Activated T-helper 17 cell treated with anti-CD3 and anti-CD28 coated beads, Interleukin-2, amount 50 U/mL, for 72 hours (primary cell): ENCODE measurements around the gene SLC2A3. TPM values are rescaled to one million over a fixed set of nuclear protein-coding genes. Genes with fewer than 3 reads are reported as not detected.
"Not testable (repeated sequence)": the region's sequence is repeated elsewhere in the genome, so short reads cannot be mapped to it uniquely, and the experiment has no call there.

Source experiments
- ATAC-seq: fragments of 150-1000 bp; cut with Tn5 transposase; replicated peaks from 2 replicates; pipeline ENCODE4 v1.10.0; 2021; ENCODE audit warnings: mild to moderate bottlenecking, moderate library complexity
- H3K27ac Mint-ChIP-seq: one replicate; pipeline ENCODE4 v1.8.0; 2022; ENCODE audit warnings: mixed read lengths
- H3K27me3 Mint-ChIP-seq: one replicate; pipeline ENCODE4 v1.8.0; 2022; ENCODE audit warnings: mixed read lengths
- H3K36me3 Mint-ChIP-seq: one replicate; pipeline ENCODE4 v1.8.0; 2022; ENCODE audit warnings: low read depth, mild to moderate bottlenecking, mixed read lengths
- H3K4me1 Mint-ChIP-seq: one replicate; pipeline ENCODE4 v1.8.0; 2022; ENCODE audit warnings: mixed read lengths
- H3K4me3 Mint-ChIP-seq: one replicate; pipeline ENCODE4 v1.8.0; 2022; ENCODE audit warnings: mild to moderate bottlenecking, mixed read lengths
- H3K9me3 Mint-ChIP-seq: one replicate; pipeline ENCODE4 v1.8.0; 2022; ENCODE audit warnings: mixed read lengths
- total RNA-seq, 2 donors: library from RNA; stranded (reverse); gene quantifications; one replicate each; pipeline ENCODE4 v1.2.3, GENCODE V29; 2022

The SLC2A3 gene
- total RNA-seq, 2 donors from 2014 or later: 296 to 1,246 TPM

- H3K27ac Mint-ChIP-seq: peak overlapping the region; percentile 79
- peak overlapping the region; percentile 88 for H3K4me3 Mint-ChIP-seq
- no peak for ATAC-seq
- H3K4me1 Mint-ChIP-seq: peaks cover 20% of the 10 kb centered on the region
- H3K9me3 Mint-ChIP-seq: no peaks in the 10 kb centered on the region
- peaks cover 52% of the 10 kb centered on the region for H3K36me3 Mint-ChIP-seq
- no peaks in the 10 kb centered on the region for H3K27me3 Mint-ChIP-seq
Observed at GRCh38 chr12:7961395-7962178, 25.6 kb upstream of the SLC2A3 start.

DNA sequence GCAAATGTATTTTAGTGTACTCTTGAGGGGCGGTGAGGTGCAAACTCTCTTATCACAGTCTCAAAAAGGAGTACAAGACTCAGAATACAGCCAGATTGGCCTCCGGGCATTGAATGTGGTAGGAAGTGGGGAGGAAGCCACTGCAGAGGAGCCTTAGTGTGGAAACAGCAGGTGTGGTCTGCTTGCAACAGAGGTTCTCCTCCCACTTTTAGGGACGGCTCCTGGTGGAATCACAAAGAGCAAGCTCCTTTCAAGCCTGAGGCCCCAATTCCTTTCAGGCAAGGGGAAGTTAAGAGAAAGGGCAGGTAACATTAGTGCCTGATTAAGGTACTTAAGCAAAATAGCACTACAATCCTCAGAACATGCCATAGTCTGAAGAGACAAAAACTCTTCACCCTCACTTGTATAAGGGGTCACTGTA is 23.7 kb upstream of the SLC2A3 start:
- Mint-ChIP-seq H3K9me3 (no peaks in the 10 kb centered on the region), H3K27ac (peak overlapping the region; percentile 79), H3K4me3 (peak overlapping the region; percentile 88), H3K4me1 (peaks cover 20% of the 10 kb centered on the region), H3K36me3 (peaks cover 37% of the 10 kb centered on the region), H3K27me3 (no peaks in the 10 kb centered on the region)
- ATAC-seq: peak; percentile 41

DNA sequence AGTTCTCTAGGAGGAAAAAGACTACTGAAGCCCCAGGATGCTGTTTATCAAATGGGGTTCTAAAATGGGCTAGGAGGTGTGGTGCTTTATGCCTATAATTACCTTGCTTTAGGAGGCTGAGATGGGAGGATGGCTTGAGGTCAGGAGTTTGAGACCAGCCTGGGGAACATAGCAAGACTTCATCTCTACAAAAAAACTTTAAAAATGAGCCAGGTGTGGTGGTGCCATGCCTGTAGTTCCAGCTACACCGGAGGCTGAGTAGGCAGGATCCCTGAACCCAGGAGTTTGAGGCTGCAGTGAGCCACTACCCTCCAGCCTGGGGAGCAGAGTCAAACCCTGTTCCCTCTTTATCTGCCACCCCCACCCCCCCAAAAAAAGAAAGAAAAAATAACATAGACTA is 23.3 kb upstream of the SLC2A3 start:
- H3K4me3 Mint-ChIP-seq: peak overlapping the region; percentile 88
- peak overlapping the region; percentile 79 for H3K27ac Mint-ChIP-seq
- H3K27me3 Mint-ChIP-seq: no peaks in the 10 kb centered on the region
- peaks cover 33% of the 10 kb centered on the region for H3K36me3 Mint-ChIP-seq
- H3K4me1 Mint-ChIP-seq: peaks cover 20% of the 10 kb centered on the region
- H3K9me3 Mint-ChIP-seq: no peaks in the 10 kb centered on the region
- no peak for ATAC-seq

GRCh38 chr12:7954877-7955276 is 18.9 kb upstream of the SLC2A3 start:
- not testable (repeated sequence) for H3K4me3 Mint-ChIP-seq, ATAC-seq, H3K36me3 Mint-ChIP-seq, H3K27me3 Mint-ChIP-seq, H3K9me3 Mint-ChIP-seq, H3K27ac Mint-ChIP-seq
- H3K4me1 Mint-ChIP-seq: peaks cover 14% of the 10 kb centered on the region

GRCh38 chr12:7954418-7954817 is 18.4 kb upstream of the SLC2A3 start:
- H3K27me3 Mint-ChIP-seq, H3K27ac Mint-ChIP-seq, ATAC-seq, H3K9me3 Mint-ChIP-seq, H3K4me1 Mint-ChIP-seq, H3K36me3 Mint-ChIP-seq, H3K4me3 Mint-ChIP-seq: not testable (repeated sequence)

- not testable (repeated sequence) for H3K27me3 Mint-ChIP-seq, ATAC-seq, H3K27ac Mint-ChIP-seq
Observed at GRCh38 chr12:7953912-7954311, 17.9 kb upstream of the SLC2A3 start.

GRCh38 chr12:7951671-7952070 is 15.7 kb upstream of the SLC2A3 start:
- Mint-ChIP-seq H3K9me3 (no peaks in the 10 kb centered on the region), H3K4me1 (no peaks in the 10 kb centered on the region), H3K4me3 (no peak overlapping the region), H3K27me3 (no peaks in the 10 kb centered on the region), H3K36me3 (no peaks in the 10 kb centered on the region), H3K27ac (no peak overlapping the region)
- no peak for ATAC-seq

More at GRCh38 chr12:7953912-7954311, 17.9 kb upstream of the SLC2A3 start:
- H3K9me3 Mint-ChIP-seq, H3K4me1 Mint-ChIP-seq, H3K4me3 Mint-ChIP-seq, H3K36me3 Mint-ChIP-seq: not testable (repeated sequence)

DNA sequence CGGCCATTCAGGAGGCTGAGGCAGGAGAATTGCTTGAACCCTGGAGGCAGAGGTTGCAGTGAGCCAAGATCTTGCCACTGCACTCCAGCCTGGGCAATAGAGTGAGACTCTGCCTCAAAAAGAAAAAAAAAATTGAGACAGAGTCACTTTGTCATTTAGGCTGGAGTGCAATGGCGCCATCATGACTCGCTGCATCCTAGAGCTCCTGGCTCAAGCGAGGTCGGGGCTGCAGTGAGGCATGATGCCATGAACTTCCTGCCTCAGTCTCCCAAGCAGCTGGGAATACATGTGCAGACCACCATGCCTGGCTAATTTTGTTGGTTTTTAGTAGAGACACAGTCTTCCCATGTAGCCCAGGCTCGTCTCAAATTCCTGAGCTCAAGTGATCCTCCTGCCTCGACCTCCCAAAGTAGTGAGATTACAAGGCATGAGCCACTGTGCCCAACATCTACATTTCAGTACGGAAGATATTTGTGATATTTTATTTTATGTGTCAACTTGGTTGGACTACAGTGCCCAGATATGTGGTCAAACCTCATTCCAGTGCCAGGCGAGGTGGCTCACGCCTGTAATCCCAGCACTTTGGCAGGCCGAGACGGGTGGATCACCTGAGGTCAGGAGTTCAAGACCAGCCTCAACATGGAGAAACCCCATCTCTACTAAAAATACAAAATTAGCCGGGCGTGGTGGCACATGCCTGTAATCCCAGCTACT is 14.4 kb upstream of the SLC2A3 start:
- not testable (repeated sequence) for H3K9me3 Mint-ChIP-seq, H3K36me3 Mint-ChIP-seq, ATAC-seq, H3K27ac Mint-ChIP-seq, H3K27me3 Mint-ChIP-seq, H3K4me1 Mint-ChIP-seq, H3K4me3 Mint-ChIP-seq

DNA sequence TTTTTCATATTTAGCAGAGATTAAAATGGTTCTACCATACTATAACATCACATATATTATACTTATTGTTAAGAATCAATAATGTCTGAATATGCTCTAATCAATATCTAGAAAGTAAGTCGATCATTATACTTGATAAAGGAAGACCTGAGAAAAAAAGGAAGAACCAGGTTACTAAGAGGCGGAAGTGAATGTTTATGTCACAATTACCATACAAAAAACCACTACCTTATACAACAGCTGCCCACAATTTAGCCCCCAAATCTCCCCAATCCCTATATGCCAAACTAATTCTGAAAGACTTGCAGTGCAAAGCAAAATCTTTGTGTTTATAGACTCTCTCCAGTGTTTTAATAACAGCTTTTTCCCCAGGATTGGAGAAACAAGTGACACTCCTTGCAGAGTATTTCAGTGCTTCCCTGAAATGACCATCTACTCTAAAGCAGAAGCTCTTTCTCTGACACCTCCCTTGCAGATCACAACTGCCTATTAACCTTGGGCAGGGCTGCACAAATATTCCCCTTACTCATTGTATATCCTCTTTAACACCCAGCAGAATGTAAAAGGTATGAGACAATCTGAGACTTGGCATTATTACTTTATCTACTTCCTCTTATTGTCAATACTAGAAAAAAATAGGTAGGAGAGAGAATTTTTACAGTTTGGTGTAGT is 12.7 kb upstream of the SLC2A3 start:
- peak overlapping the region; percentile 4 for H3K27ac Mint-ChIP-seq
- no peaks in the 10 kb centered on the region for H3K36me3 Mint-ChIP-seq
- H3K4me1 Mint-ChIP-seq: no peaks in the 10 kb centered on the region
- no peak for ATAC-seq
- no peak overlapping the region for H3K4me3 Mint-ChIP-seq
- H3K9me3 Mint-ChIP-seq: no peaks in the 10 kb centered on the region
- no peaks in the 10 kb centered on the region for H3K27me3 Mint-ChIP-seq

DNA sequence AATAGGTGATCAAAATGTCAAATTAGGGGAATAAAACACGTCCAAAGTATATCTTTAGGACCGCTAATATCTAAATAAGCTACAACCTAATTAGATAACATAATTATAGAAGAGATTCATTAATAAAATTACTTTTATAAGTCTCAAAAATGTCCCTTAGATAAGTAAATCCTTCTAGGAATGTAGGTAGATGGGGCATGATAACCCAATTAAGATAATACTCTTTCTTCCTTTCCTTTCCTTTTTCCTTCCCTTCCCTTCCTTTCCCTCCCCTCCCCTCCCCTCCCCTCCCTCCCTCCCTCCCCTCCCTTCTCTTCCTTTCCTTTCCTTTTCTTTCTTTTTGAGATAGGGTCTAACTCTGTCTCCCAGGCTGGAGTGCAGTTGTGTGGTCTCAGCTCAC is 11.0 kb upstream of the SLC2A3 start:
- Mint-ChIP-seq H3K27ac (no peak overlapping the region), H3K27me3 (no peaks in the 10 kb centered on the region), H3K36me3 (no peaks in the 10 kb centered on the region)

DNA sequence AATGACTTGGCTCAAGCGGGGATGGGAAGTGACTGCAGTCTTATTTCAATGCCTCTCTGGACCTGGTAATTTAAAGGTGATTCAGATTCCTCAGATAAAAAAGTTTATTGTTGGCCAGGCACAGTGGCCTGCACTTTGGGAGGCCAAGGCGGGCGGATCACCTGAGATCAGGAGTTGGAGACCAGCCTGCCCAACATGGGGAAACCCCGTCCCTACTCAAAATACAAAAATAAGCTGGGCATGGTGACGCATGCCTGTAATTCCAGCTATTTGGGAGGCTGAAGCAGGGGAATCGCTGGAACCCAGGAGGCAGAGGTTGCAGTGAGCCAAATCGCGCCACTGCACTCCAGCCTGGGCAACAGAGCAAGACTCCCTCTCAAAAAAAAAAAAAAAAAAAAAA is 8.8 kb upstream of the SLC2A3 start:
- not testable (repeated sequence) for H3K9me3 Mint-ChIP-seq, H3K27ac Mint-ChIP-seq

More for the DNA sequence above, 11.0 kb upstream of the SLC2A3 start:
- Mint-ChIP-seq H3K4me3 (no peak overlapping the region), H3K9me3 (no peaks in the 10 kb centered on the region), H3K4me1 (no peaks in the 10 kb centered on the region)
- no peak for ATAC-seq

GRCh38 chr12:7940906-7941305 is 4.9 kb upstream of the SLC2A3 start:
- Mint-ChIP-seq H3K9me3 (no peaks in the 10 kb centered on the region), H3K4me1 (peaks cover 8% of the 10 kb centered on the region), H3K27me3 (no peaks in the 10 kb centered on the region), H3K36me3 (no peaks in the 10 kb centered on the region), H3K27ac (no peak overlapping the region), H3K4me3 (no peak overlapping the region)
- ATAC-seq: no peak

More for the DNA sequence above, 8.8 kb upstream of the SLC2A3 start:
- not testable (repeated sequence) for H3K36me3 Mint-ChIP-seq, H3K27me3 Mint-ChIP-seq, ATAC-seq, H3K4me3 Mint-ChIP-seq, H3K4me1 Mint-ChIP-seq

- Mint-ChIP-seq H3K27me3 (no peaks in the 10 kb centered on the region), H3K27ac (peak overlapping the region; percentile 47), H3K4me3 (peak overlapping the region; percentile 61), H3K4me1 (peaks cover 8% of the 10 kb centered on the region), H3K9me3 (no peaks in the 10 kb centered on the region), H3K36me3 (no peaks in the 10 kb centered on the region)
- ATAC-seq: peak; percentile 42
Observed at GRCh38 chr12:7937833-7938506, 2.0 kb upstream of the SLC2A3 start.

- no peak overlapping the region for H3K4me3 Mint-ChIP-seq
- ATAC-seq: no peak
- H3K27ac Mint-ChIP-seq: no peak overlapping the region
Observed at GRCh38 chr12:7934889-7935492, 996 bp downstream of the SLC2A3 start.

More at GRCh38 chr12:7934889-7935492, 996 bp downstream of the SLC2A3 start:
- Mint-ChIP-seq H3K36me3 (no peaks in the 10 kb centered on the region), H3K27me3 (no peaks in the 10 kb centered on the region), H3K9me3 (no peaks in the 10 kb centered on the region), H3K4me1 (peaks cover 21% of the 10 kb centered on the region)
